VCaP (cell line): ENCODE data around the gene TBC1D9.

Experiments used
- H3K27ac ChIP-seq: fragments of 450-650 bp; 2 replicates; pipeline ENCODE4 v1.5.1; 2017
- TF ChIP-seq, protein P1 (sequence below): fragments of 450-650 bp; conservative IDR thresholded peaks from 2 replicates; pipeline ENCODE4 v1.5.1; 2017; ENCODE audit warnings: mild to moderate bottlenecking, moderate library complexity

The TBC1D9 gene

DNA sequence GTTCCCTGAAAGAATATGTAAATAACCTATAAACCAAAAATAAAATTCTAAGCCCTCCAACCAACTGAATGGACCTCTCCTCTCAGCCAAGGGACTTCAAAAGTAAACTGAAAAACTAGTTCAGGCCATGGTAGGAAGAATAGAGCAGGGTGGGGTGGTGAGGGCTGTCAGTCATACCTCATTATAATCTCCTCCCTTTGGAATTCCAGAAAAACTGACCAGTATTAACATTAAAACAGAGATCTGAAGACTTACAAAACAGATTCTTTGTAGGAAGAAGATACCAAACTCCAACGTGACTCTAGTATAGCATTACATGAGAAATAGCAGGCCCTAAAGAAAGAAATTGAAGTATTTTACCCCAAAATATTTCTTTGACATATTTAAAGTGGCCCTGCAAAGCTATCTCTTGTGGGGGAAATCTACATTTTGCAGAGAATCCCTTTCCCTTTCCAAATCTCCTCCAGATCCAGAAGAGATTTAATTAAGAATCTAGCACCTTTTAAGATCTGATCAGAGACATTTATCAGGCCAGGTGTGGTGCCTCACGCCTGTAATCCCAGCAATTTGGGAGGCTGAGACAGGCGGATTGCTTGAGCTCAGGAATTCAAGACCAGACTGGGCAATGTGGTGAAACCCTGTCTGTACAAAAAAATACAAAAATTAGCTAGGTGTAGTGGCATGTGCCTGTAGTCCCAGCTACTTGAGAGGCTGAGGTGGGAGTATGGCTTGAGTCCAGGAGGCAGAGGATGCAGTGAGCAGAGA is 15.1 kb downstream of the TBC1D9 start:
- TF ChIP-seq, protein P1, sequence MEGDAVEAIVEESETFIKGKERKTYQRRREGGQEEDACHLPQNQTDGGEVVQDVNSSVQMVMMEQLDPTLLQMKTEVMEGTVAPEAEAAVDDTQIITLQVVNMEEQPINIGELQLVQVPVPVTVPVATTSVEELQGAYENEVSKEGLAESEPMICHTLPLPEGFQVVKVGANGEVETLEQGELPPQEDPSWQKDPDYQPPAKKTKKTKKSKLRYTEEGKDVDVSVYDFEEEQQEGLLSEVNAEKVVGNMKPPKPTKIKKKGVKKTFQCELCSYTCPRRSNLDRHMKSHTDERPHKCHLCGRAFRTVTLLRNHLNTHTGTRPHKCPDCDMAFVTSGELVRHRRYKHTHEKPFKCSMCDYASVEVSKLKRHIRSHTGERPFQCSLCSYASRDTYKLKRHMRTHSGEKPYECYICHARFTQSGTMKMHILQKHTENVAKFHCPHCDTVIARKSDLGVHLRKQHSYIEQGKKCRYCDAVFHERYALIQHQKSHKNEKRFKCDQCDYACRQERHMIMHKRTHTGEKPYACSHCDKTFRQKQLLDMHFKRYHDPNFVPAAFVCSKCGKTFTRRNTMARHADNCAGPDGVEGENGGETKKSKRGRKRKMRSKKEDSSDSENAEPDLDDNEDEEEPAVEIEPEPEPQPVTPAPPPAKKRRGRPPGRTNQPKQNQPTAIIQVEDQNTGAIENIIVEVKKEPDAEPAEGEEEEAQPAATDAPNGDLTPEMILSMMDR = no peak
- no peak overlapping the region for H3K27ac ChIP-seq

DNA sequence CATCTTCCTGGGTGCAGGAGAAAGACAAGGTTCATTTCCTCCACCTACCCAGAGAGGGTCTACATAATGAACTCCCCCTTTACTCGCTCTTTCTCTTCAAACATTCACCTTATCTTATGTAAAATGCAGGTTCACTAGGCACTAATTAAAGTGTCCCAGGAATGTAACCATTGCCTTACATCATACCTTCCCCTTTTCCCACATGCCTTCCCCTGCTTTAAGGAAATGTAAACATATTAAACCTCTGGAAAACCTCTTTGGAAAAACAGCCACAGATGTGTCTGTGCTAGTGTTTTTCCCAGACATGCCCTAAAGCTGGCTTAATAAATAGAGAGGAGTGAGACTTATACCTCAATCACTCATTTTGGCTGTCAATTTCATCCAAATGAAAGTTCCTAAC is 15.8 kb downstream of the TBC1D9 start:
- TF ChIP-seq, protein P1 = no peak
- H3K27ac ChIP-seq = no peak overlapping the region

GRCh38 chr4:140739971-140740370 is 16.2 kb downstream of the TBC1D9 start:
- TF ChIP-seq, protein P1 = no peak
- no peak overlapping the region for H3K27ac ChIP-seq

DNA sequence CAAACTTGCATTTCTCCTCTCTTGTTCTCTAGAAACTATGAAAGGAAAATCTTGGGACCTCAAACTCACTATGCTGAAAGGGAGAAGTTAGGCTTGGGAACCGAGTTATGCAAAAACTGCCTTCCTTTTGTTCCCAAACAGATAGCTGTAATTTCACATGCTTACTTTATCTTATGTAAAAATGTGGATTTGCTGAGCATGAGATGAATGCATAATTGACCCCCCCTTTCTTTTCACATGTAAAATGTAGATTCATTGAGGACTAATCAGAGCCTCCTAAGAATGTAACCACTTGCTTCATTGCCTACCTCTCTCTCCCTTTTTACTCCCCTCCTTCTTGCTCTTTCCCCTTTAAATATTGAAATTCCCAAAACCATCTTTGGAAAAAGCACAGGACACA is 18.0 kb downstream of the TBC1D9 start:
- H3K27ac ChIP-seq = no peak overlapping the region
- TF ChIP-seq, protein P1 = no peak

DNA sequence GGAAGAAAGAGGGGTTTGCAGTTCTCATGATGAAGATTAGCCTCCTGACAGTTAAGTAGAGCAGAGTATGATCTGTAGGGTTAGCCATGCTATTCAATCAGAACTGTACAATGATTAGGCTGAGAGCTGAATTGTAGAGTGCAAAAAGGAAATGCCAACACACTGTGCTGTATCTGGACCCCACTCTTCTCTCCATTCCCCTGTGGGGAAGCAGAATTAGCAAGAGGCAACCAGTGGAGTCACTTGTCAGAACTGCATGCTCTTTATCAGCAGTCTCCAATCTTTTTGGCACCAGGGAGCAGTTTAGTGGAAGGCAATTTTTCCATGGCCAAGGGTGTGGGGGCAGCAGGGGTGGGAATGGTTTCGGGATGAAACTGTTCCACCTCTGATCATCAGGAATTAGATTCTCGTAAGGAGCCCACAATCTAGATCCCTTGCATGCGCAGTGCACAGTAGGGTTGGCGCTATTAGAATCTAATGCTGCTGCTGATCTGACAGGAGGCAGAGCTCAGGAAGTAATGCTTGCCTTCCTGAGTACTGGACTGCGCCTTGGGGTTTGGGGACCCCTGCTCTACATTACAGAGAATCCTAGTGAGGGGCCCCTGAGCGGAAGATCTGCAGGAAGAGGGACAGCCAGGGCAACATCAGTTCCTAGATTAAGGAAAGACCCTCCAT is 19.4 kb downstream of the TBC1D9 start:
- no peak overlapping the region for H3K27ac ChIP-seq
- TF ChIP-seq, protein P1 = no peak

- TF ChIP-seq, protein P1 = no peak
- H3K27ac ChIP-seq = no peak overlapping the region
Observed at GRCh38 chr4:140735779-140736391, 20.3 kb downstream of the TBC1D9 start.

- TF ChIP-seq, protein P1 = no peak
- no peak overlapping the region for H3K27ac ChIP-seq
Observed at GRCh38 chr4:140735317-140735716, 20.9 kb downstream of the TBC1D9 start.
